ENCODE data around the gene RILPL2.

- TF ChIP-seq CTCF (IDR thresholded peaks at IDR 0.05; ENCODE audit: poor library complexity), result no peak
- TF ChIP-seq EZH2 (IDR thresholded peaks at IDR 0.05; ENCODE audit: borderline replicate concordance), result no peak
- no peak for TF ChIP-seq EZH2phosphoT487 (IDR thresholded peaks at IDR 0.05; ENCODE audit: low read depth, severe bottlenecking, unreplicated experiment)
These were observed 69.0 kb downstream of the RILPL2 start for GRCh38 chr12:123367511-123367910.
